Endothelial cell of umbilical vein (primary cell): Measurements from ENCODE around the gene FARP1. TPM values are rescaled to one million over a fixed set of nuclear protein-coding genes. Genes with fewer than 3 reads are reported as not detected.

Experiments used
- BruUV-seq: library from RNA; stranded (reverse); fragments of 400-500 nt; replicated peaks from 2 replicates; lab custom pipeline; 2021; lab: Mats Ljungman, UMichigan
- CTCF ChIA-PET: fragments of 300-600, 350-600 bp; sonication (Branson Sonifier 250); formaldehyde crosslinking; loops from one replicate; lab custom pipeline; 2021; ENCODE audit warnings: antibody characterized with exemption, inconsistent platforms; lab: Charles Lee
- POLR2A ChIA-PET: fragments of 300-600, 350-600 bp; sonication (Branson Sonifier 250); formaldehyde crosslinking; loops from one replicate; lab custom pipeline; 2021; ENCODE audit warnings: antibody characterized with exemption, inconsistent platforms; lab: Charles Lee
- DNase-seq: peaks from one replicate; pipeline ENCODE4 v3.0.0-alpha.2; 2011; ENCODE audit warnings: low read depth, low spot score
- FAIRE-seq: peaks from 2 replicates; lab custom pipeline; 2011; peaks lifted over from hg19 to GRCh38; lab: Jason Lieb, UNC
- H2AFZ ChIP-seq: 2 replicates; pipeline ENCODE4 v1.6.0; 2012; ENCODE audit warnings: low read depth, low read length, control low read depth, inconsistent platforms
- H3K27ac ChIP-seq: 2 replicates; pipeline ENCODE4 v1.5.1; 2011; ENCODE audit warnings: low read depth, mild to moderate bottlenecking, control low read depth, low read length, moderate library complexity; ENCODE audit not compliant: insufficient read depth
- H3K27me3 ChIP-seq, 2 experiments: 2 replicates each; pipeline versions ENCODE4 v1.6.0 to v1.6.1; 2011; ENCODE audit warnings: low read length in 2 of 2, mixed read lengths in 1 of 2; ENCODE audit not compliant: control insufficient read depth in 2 of 2, insufficient read depth in 2 of 2
- H3K36me3 ChIP-seq, 2 experiments: 2 replicates in 1 of 2; 3 replicates in 1 of 2; pipeline ENCODE4 v1.5.1; 2011; ENCODE audit warnings: low read length in 2 of 2, mild to moderate bottlenecking in 1 of 2, moderate library complexity in 1 of 2; ENCODE audit not compliant: control insufficient read depth in 2 of 2, insufficient read depth in 2 of 2; ENCODE audit errors: extremely low read depth in 1 of 2
- H3K4me1 ChIP-seq: 3 replicates; pipeline ENCODE4 v1.5.1; 2011; ENCODE audit warnings: mild to moderate bottlenecking, low read length; ENCODE audit not compliant: control insufficient read depth, insufficient read depth; ENCODE audit errors: extremely low read depth
- H3K4me2 ChIP-seq: 2 replicates; pipeline ENCODE4 v1.6.1; 2011; ENCODE audit warnings: low read length, control low read depth, mixed read lengths; ENCODE audit not compliant: insufficient read depth
- H3K4me3 ChIP-seq, 3 experiments: fragments of 200-600 bp in 1 of 3; sonication (generic), shearing (Covaris generic) in 1 of 3; replicated peaks in 1 of 3; 2 replicates each; pipeline ENCODE4 v1.5.1; 2011 to 2016; ENCODE audit warnings: control low read depth in 3 of 3, low read length in 3 of 3, mild to moderate bottlenecking in 2 of 3, inconsistent platforms in 1 of 3, low read depth in 1 of 3, moderate library complexity in 1 of 3; ENCODE audit not compliant: insufficient read depth in 1 of 3
- H3K79me2 ChIP-seq: 2 replicates; pipeline ENCODE4 v1.6.0; 2012; ENCODE audit warnings: low read length, inconsistent platforms; ENCODE audit not compliant: control insufficient read depth, insufficient read depth
- H3K9ac ChIP-seq: replicated peaks from 2 replicates; pipeline ENCODE3; 2011; ENCODE audit warnings: low read length, control low read depth; ENCODE audit not compliant: insufficient read depth; ENCODE audit errors: extremely low read depth
- H3K9me1 ChIP-seq: replicated peaks from 3 replicates; pipeline ENCODE4 v1.6.0; 2011; ENCODE audit warnings: mild to moderate bottlenecking, low read length; ENCODE audit not compliant: control insufficient read depth, insufficient read depth; ENCODE audit errors: extremely low read depth
- H3K9me3 ChIP-seq: replicated peaks from 2 replicates; pipeline ENCODE4 v1.5.1; 2012; ENCODE audit warnings: low read length, inconsistent platforms; ENCODE audit not compliant: control insufficient read depth, insufficient read depth
- H4K20me1 ChIP-seq: replicated peaks from 2 replicates; pipeline ENCODE3; 2011; ENCODE audit warnings: mild to moderate bottlenecking, low read length; ENCODE audit not compliant: control insufficient read depth, insufficient read depth; ENCODE audit errors: extremely low read depth
- CTCF ChIP-seq, 2 donors: IDR thresholded peaks; 1 replicate in 1 of 2; 2 replicates in 1 of 2; pipeline ENCODE4 v1.5.1; 2011; ENCODE audit warnings: low read length in 2 of 2, mild to moderate bottlenecking in 2 of 2, moderate library complexity in 2 of 2, control low read depth in 1 of 2, inconsistent platforms in 1 of 2, low read depth in 1 of 2; ENCODE audit not compliant: insufficient read depth in 1 of 2; ENCODE audit errors: extremely low read depth in 1 of 2
- FOS ChIP-seq: IDR thresholded peaks from 2 replicates; pipeline ENCODE4 v1.6.1; 2011; ENCODE audit warnings: mild to moderate bottlenecking, low read length, moderate library complexity, borderline replicate concordance; ENCODE audit not compliant: insufficient read depth
- JUN ChIP-seq: IDR thresholded peaks from 2 replicates; pipeline ENCODE4 v1.6.1; 2011; ENCODE audit warnings: borderline replicate concordance, low read depth; ENCODE audit not compliant: insufficient read length, insufficient read depth
- MAX ChIP-seq: IDR thresholded peaks from 2 replicates; pipeline ENCODE4 v1.6.1; 2011; ENCODE audit not compliant: insufficient read depth, insufficient read length
- MYC ChIP-seq: IDR thresholded peaks from one replicate; pipeline ENCODE4 v1.6.1; 2011; ENCODE audit warnings: mild to moderate bottlenecking, low read depth, low read length
- POLR2AphosphoS5 ChIP-seq: IDR thresholded peaks from 2 replicates; pipeline ENCODE4 v1.6.1; 2012; ENCODE audit warnings: low read depth, mild to moderate bottlenecking, control low read depth, low read length, moderate library complexity; ENCODE audit not compliant: insufficient read depth
- dilution Hi-C: fragments of 300-500 bp; cut with MboI; formaldehyde crosslinking; loops from one replicate; pipeline ENCODE4 v1.15.0; 2019; ENCODE audit warnings: low sequenced_read_pairs; ENCODE audit not compliant: extremely low pct_ligation_motif_present
- intact Hi-C: fragments of 100-400 bp; cut with micrococcal nuclease; formaldehyde crosslinking; loops from one replicate; pipeline ENCODE4 v1.10.0; 2022
- polyA plus RNA-seq, 4 experiments: library from polyadenylated mRNA; depleted of rRNA in 3 of 4; stranded (reverse) in 3 of 4; unstranded in 1 of 4; fragments of >200 nt; gene quantifications; 2 replicates each; pipeline versions ENCODE4 v1.2.1 to v1.2.3, GENCODE V29; 2011 to 2012; ENCODE audit warnings: missing spikeins in 1 of 4
- total RNA-seq: library from RNA; stranded (reverse); gene quantifications from 2 replicates; pipeline ENCODE4 v1.2.3, GENCODE V29; 2021

Gene FARP1
- total and polyA plus RNA-seq, 2 donors (not counting 3 experiments of a cell fraction or from before 2014, with no cell fraction given), result 19.0 to 77.7 TPM

GRCh38 chr13:98328511-98328910 lies 185.6 kb downstream of the FARP1 start:
- Histone ChIP-seq H3K79me2 (no peaks in the 10 kb centered on the region), H3K4me1 (no peaks in the 10 kb centered on the region), H4K20me1 (no peaks in the 10 kb centered on the region), H3K4me2 (no peak overlapping the region), H3K4me3 (no peak overlapping the region), H3K9me1 (no peaks in the 10 kb centered on the region), H3K9ac (no peak overlapping the region), H3K27me3 (no peaks in the 10 kb centered on the region), H3K27ac (no peak overlapping the region), H3K36me3 (no peaks in the 10 kb centered on the region), H2AFZ (no peak overlapping the region), H3K9me3 (no peaks in the 10 kb centered on the region)
- POLR2A ChIA-PET, result no interaction called here
- intact Hi-C loops (no loop called here), dilution Hi-C loops (no loop called here)
- BruUV-seq, result no TSS peak
- TF ChIP-seq MAX, result no peak
- TF ChIP-seq POLR2AphosphoS5, result no peak
- no peak for TF ChIP-seq FOS
- TF ChIP-seq JUN, result no peak
- TF ChIP-seq MYC, result no peak
- TF ChIP-seq CTCF (IDR thresholded peaks at IDR 0.05; ENCODE audit: extremely low read depth in 1 of 2, insufficient read depth in 1 of 2, low read depth in 1 of 2, low read length in 2 of 2), result no peak
- no peak for DNase-seq
- no peak for FAIRE-seq
- CTCF ChIA-PET, result no interaction called here
